ENCODE data around the gene PLXNB3. TPM values are rescaled to one million over a fixed set of nuclear protein-coding genes. Genes with fewer than 3 reads are reported as not detected.

PLXNB3 gene
- total and polyA plus RNA-seq, 2 donors (not counting 1 experiment from before 2014, with no cell fraction given), result 0.25 TPM; not detected in 1

DNA sequence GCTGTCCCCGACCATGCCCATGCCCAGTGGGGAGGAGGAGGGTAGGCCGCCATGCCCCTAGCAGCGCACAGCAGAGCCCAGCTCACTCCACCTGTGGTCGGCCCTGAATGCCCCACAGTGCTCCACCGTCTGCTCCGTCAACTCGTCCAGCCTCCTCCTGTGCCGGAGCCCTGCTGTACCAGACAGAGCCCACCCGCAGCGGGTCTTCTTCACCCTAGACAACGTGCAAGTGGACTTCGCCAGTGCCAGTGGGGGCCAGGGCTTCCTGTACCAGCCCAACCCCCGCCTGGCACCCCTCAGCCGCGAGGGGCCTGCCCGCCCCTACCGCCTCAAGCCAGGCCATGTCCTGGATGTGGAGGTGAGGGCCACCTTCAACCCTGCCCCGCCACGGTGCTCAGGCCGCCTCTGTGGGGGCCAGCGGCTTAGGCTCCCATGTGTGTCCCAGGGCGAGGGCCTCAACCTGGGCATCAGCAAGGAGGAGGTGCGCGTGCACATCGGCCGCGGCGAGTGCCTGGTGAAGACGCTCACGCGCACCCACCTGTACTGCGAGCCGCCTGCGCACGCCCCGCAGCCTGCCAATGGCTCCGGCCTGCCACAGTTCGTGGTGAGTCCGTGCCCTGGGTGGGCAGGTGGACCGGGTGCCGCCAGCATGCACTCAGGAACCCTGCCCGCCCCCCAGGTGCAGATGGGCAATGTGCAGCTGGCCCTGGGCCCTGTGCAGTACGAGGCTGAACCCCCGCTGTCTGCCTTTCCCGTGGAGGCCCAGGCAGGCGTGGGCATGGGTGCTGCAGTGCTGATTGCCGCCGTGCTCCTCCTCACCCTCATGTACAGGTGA lies 9.9 kb downstream of the PLXNB3 start:
- ChIA-PET CTCF (no interaction called here), POLR2A (no interaction called here)
- Histone ChIP-seq H3K4me1 (ENCODE audit: control insufficient read depth in 2 of 2, insufficient read depth in 2 of 2, low read length in 2 of 2) (no peaks in the 10 kb centered on the region), H2AFZ (ENCODE audit: insufficient read depth, low read depth, low read length, poor library complexity, severe bottlenecking) (no peak overlapping the region), H3K79me2 (ENCODE audit: control insufficient read depth, insufficient read depth, low read length) (no peaks in the 10 kb centered on the region), H3K9me3 (ENCODE audit: control extremely low read depth in 1 of 3, control insufficient read depth in 2 of 3, insufficient read depth in 1 of 3, low read length in 2 of 3) (no peaks in the 10 kb centered on the region), H3K27me3 (replicated peaks in 1 of 4; ENCODE audit: control extremely low read depth in 1 of 4, control insufficient read depth in 3 of 4, insufficient read depth in 4 of 4, low read length in 3 of 4) (peaks cover 0 to 2% (median 0%) of the 10 kb centered on the region in 4 experiments), H3K36me3 (replicated peaks in 1 of 2; ENCODE audit: control extremely low read depth in 1 of 2, control insufficient read depth in 1 of 2, extremely low read depth in 1 of 2, insufficient read depth in 2 of 2, low read length in 1 of 2) (no peaks in the 10 kb centered on the region), H3K4me2 (replicated peaks; ENCODE audit: low read depth, low read length, poor library complexity, severe bottlenecking) (no peak overlapping the region), H4K20me1 (ENCODE audit: control insufficient read depth, insufficient read depth, low read length, poor library complexity, severe bottlenecking) (no peaks in the 10 kb centered on the region), H3K27ac (ENCODE audit: low read length in 2 of 2) (no peak overlapping the region), H3K4me3 (ENCODE audit: control extremely low read depth in 1 of 5, extremely low read depth in 1 of 5, insufficient read depth in 1 of 5, low read depth in 2 of 5, low read length in 4 of 5) (no peak overlapping the region), H3K9ac (ENCODE audit: low read length) (no peak overlapping the region)
- intact Hi-C loops (cut with micrococcal nuclease), result no loop called here
- ATAC-seq (ENCODE audit: low read depth) (no peak), DNase-seq (no peak)
- TF ChIP-seq, protein P1, sequence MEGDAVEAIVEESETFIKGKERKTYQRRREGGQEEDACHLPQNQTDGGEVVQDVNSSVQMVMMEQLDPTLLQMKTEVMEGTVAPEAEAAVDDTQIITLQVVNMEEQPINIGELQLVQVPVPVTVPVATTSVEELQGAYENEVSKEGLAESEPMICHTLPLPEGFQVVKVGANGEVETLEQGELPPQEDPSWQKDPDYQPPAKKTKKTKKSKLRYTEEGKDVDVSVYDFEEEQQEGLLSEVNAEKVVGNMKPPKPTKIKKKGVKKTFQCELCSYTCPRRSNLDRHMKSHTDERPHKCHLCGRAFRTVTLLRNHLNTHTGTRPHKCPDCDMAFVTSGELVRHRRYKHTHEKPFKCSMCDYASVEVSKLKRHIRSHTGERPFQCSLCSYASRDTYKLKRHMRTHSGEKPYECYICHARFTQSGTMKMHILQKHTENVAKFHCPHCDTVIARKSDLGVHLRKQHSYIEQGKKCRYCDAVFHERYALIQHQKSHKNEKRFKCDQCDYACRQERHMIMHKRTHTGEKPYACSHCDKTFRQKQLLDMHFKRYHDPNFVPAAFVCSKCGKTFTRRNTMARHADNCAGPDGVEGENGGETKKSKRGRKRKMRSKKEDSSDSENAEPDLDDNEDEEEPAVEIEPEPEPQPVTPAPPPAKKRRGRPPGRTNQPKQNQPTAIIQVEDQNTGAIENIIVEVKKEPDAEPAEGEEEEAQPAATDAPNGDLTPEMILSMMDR (IDR thresholded peaks at IDR 0.05), result no peak
- TF ChIP-seq EZH2 (IDR thresholded peaks at IDR 0.05; ENCODE audit: borderline replicate concordance, insufficient read depth, low read depth, low read length, poor library complexity, severe bottlenecking), result no peak
- Mint-ChIP-seq H3K4me1 (no peaks in the 10 kb centered on the region), H3K27me3 (no peaks in the 10 kb centered on the region), H3K4me3 (no peak overlapping the region), H3K9me3 (ENCODE audit: insufficient read depth) (no peaks in the 10 kb centered on the region), H3K27ac (no peak overlapping the region)
- 93% methylated on average over 33 of the region's 48 CpGs for WGBS (ENCODE audit: insufficient coverage)

GRCh38 chrX:153774576-153775292 lies 10.7 kb downstream of the PLXNB3 start:
- no peak overlapping the region for H3K4me3 ChIP-seq (ENCODE audit: control extremely low read depth in 1 of 5, extremely low read depth in 1 of 5, insufficient read depth in 1 of 5, low read depth in 2 of 5, low read length in 4 of 5)
- no peaks in the 10 kb centered on the region for H3K36me3 ChIP-seq (replicated peaks in 1 of 2; ENCODE audit: control extremely low read depth in 1 of 2, control insufficient read depth in 1 of 2, extremely low read depth in 1 of 2, insufficient read depth in 2 of 2, low read length in 1 of 2)
- H3K4me1 Mint-ChIP-seq, result no peaks in the 10 kb centered on the region
- TF ChIP-seq EZH2 (IDR thresholded peaks at IDR 0.05; ENCODE audit: borderline replicate concordance, insufficient read depth, low read depth, low read length, poor library complexity, severe bottlenecking), result no peak
- TF ChIP-seq, protein P1 (IDR thresholded peaks at IDR 0.05), result no peak
- no peak overlapping the region for H3K27ac ChIP-seq (ENCODE audit: low read length in 2 of 2)
- H3K27me3 ChIP-seq (replicated peaks in 1 of 4; ENCODE audit: control extremely low read depth in 1 of 4, control insufficient read depth in 3 of 4, insufficient read depth in 4 of 4, low read length in 3 of 4), result peaks cover 0 to 2% (median 0%) of the 10 kb centered on the region in 4 experiments
- H3K9ac ChIP-seq (ENCODE audit: low read length), result no peak overlapping the region
- ChIA-PET POLR2A (no interaction called here), CTCF (no interaction called here)
- peaks cover under 1% of the 10 kb centered on the region for H3K27me3 Mint-ChIP-seq
- no peak overlapping the region for H2AFZ ChIP-seq (ENCODE audit: insufficient read depth, low read depth, low read length, poor library complexity, severe bottlenecking)
- no peak overlapping the region for H3K27ac Mint-ChIP-seq
- no peaks in the 10 kb centered on the region for H3K79me2 ChIP-seq (ENCODE audit: control insufficient read depth, insufficient read depth, low read length)
- H4K20me1 ChIP-seq (ENCODE audit: control insufficient read depth, insufficient read depth, low read length, poor library complexity, severe bottlenecking), result no peaks in the 10 kb centered on the region
- H3K9me3 ChIP-seq (ENCODE audit: control extremely low read depth in 1 of 3, control insufficient read depth in 2 of 3, insufficient read depth in 1 of 3, low read length in 2 of 3), result no peaks in the 10 kb centered on the region
- no peak overlapping the region for H3K4me2 ChIP-seq (replicated peaks; ENCODE audit: low read depth, low read length, poor library complexity, severe bottlenecking)
- DNase-seq (no peak), ATAC-seq (ENCODE audit: low read depth) (no peak)
- H3K4me1 ChIP-seq (ENCODE audit: control insufficient read depth in 2 of 2, insufficient read depth in 2 of 2, low read length in 2 of 2), result no peaks in the 10 kb centered on the region
- no peak overlapping the region for H3K4me3 Mint-ChIP-seq
- WGBS (ENCODE audit: insufficient coverage), result over 99% methylated on average over 19 of the region's 37 CpGs
- intact Hi-C loops (cut with micrococcal nuclease), result no loop called here
- no peaks in the 10 kb centered on the region for H3K9me3 Mint-ChIP-seq (ENCODE audit: insufficient read depth)

Data from B cell (primary cell).